ENCODE measurements around the gene SRCIN1.
"Not testable (repeated sequence)": the region's sequence is repeated elsewhere in the genome, so short reads cannot be mapped to it uniquely, and the experiment has no call there.

SRCIN1 gene, protein sequence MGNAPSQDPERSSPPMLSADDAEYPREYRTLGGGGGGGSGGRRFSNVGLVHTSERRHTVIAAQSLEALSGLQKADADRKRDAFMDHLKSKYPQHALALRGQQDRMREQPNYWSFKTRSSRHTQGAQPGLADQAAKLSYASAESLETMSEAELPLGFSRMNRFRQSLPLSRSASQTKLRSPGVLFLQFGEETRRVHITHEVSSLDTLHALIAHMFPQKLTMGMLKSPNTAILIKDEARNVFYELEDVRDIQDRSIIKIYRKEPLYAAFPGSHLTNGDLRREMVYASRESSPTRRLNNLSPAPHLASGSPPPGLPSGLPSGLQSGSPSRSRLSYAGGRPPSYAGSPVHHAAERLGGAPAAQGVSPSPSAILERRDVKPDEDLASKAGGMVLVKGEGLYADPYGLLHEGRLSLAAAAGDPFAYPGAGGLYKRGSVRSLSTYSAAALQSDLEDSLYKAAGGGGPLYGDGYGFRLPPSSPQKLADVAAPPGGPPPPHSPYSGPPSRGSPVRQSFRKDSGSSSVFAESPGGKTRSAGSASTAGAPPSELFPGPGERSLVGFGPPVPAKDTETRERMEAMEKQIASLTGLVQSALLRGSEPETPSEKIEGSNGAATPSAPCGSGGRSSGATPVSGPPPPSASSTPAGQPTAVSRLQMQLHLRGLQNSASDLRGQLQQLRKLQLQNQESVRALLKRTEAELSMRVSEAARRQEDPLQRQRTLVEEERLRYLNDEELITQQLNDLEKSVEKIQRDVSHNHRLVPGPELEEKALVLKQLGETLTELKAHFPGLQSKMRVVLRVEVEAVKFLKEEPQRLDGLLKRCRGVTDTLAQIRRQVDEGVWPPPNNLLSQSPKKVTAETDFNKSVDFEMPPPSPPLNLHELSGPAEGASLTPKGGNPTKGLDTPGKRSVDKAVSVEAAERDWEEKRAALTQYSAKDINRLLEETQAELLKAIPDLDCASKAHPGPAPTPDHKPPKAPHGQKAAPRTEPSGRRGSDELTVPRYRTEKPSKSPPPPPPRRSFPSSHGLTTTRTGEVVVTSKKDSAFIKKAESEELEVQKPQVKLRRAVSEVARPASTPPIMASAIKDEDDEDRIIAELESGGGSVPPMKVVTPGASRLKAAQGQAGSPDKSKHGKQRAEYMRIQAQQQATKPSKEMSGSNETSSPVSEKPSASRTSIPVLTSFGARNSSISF

DNA sequence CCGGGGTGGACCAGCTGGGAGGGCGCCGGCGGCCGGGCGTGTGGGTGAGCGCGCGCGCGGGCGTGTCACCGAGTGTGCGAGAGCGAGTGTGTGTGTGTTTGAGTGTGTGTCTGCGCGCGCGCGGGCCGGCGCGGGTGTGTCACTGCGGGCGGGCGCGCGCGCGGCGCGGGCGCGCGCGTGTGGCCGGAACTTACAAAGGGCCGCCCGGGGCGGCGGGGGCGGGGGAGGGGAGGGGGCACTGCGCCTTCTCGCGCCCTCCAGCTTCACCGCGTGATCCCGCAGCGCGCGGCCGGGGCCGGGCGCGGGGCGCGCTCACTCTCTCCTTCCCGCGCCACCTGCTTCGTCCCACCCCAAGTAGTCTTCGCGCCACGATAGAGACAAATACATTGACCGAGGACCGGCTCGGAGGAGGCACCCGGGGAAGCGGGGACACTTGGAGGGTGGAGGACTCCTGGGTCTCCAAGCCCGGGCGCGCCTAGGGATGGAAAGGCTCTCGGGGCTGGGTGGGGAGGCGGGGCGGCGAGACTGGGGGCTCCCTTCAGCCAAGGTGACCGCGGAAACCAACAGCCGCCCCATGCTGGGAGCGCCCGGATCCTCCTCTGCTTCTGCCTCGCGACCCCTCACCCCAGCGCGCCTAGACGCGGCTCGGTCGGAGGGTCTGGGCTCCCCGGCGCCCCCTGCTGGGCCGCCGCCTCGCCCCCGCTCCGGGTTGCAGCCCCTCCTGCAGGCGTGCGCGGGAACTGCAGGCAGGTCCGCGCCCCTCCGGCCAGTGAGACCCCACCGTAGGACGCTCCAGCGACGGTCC lies at the start of gene SRCIN1:
Gene SRCIN1, minus strand, starts transcription at position 112 of the 805 bp plus-strand sequence. CDS start 247 bp downstream, outside the sequence.
- FAIRE-seq: no peak
- DNase-seq (ENCODE audit: low spot score): no peak

- DNase-seq (ENCODE audit: low spot score): no peak
- FAIRE-seq: no peak
Measured at GRCh38 chr17:38654411-38655398, 49.0 kb upstream of the SRCIN1 start.

- no peak for DNase-seq (ENCODE audit: low spot score)
- no peak for FAIRE-seq
Measured at GRCh38 chr17:38653679-38654078, 47.9 kb upstream of the SRCIN1 start.

DNA sequence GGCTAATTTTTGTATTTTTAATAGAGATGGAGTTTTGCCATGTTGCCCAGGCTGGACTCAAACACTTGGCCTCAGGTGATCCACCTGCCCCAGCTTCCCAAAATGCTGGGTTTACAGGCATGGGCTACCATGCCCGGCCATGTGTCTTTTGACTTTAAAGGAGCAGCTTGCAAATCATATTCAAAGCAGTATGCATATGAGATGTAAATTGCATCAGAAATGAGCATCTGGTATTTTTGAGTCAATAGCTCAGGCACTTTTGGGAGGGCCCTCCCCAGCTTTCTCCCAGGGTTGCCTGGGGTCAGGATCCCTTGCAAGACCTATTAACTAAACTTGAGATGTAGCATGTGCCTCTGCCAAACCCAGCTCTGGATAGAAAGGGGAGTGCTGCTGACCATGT lies 47.5 kb upstream of the SRCIN1 start:
- DNase-seq (ENCODE audit: low spot score) (no peak), FAIRE-seq (no peak)

DNA sequence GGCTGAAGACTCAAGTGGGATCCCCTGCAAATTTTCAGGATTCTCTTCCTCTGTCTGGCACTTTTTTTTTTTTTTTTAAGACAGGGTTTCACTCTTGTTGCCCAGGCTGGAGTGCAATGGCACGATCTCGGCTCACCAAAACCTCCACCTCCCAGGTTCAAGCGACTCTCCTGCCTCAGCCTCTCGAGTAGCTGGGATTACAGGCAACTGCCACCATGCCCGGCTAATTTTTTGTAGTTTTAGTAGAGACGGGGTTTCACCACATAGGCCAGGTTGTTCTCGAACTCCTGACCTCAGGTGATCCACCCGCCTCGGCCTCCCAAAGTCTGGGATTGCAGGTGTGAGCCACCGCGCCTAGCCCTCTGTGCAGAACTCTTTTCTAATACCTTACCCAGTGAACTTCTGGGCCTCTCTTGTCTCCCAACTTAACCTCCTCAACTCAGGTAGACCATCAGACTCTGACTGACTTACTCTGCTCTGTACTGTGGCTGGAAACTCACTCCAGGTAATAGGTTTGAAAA lies 45.0 kb upstream of the SRCIN1 start:
- not testable (repeated sequence) for FAIRE-seq; DNase-seq (ENCODE audit: low spot score)

- DNase-seq (ENCODE audit: low spot score) (no peak), FAIRE-seq (no peak)
Measured at GRCh38 chr17:38637951-38638350, 32.2 kb upstream of the SRCIN1 start.

GRCh38 chr17:38636054-38636453 lies 30.3 kb upstream of the SRCIN1 start:
- FAIRE-seq: no peak
- DNase-seq (ENCODE audit: low spot score): no peak

DNA sequence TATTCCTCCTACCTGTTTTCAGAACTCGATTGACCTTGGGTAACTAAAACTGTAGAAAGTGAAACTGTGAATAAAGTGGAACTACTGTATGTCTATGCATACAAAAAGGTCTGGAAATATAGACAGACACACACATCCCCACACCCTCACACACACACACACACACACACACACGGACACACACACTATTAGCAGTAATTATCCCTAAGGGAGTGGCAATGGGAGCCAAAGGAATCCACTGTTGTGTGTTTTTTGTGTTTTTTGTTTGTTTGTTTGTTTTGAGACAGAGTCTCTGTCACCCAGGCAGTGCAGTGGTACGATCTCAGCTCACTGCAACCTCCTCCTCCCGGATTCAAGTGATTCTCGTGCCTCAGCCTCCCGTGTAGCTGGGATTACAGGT lies 26.6 kb upstream of the SRCIN1 start:
- DNase-seq (ENCODE audit: low spot score): no peak
- FAIRE-seq: no peak

DNA sequence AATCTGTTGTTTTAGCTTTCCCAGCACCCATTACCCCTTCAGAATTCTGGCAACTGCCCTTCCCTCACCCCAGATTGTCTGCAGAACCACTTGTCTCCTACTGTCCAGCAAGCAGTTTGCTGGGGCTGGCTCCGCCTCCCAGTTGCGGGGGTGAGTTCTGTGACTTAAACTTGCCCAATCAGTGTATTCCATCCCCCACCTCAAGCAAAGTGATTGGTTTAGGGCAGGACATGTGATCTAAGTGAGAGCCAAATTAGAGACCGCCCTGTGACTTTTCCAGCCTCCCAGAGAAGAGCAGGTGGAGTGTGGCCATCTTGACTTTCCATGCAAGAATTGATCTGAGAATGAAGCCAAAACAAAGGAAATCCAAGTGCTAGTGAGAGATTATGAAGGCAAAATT lies 22.7 kb upstream of the SRCIN1 start:
- DNase-seq (ENCODE audit: low spot score) (no peak), FAIRE-seq (no peak)

- DNase-seq (ENCODE audit: low spot score) (no peak), FAIRE-seq (no peak)
Measured at GRCh38 chr17:38627957-38628356, 22.2 kb upstream of the SRCIN1 start.

- not testable (repeated sequence) for FAIRE-seq; DNase-seq (ENCODE audit: low spot score)
Measured at GRCh38 chr17:38626606-38627226, 21.0 kb upstream of the SRCIN1 start.

DNA sequence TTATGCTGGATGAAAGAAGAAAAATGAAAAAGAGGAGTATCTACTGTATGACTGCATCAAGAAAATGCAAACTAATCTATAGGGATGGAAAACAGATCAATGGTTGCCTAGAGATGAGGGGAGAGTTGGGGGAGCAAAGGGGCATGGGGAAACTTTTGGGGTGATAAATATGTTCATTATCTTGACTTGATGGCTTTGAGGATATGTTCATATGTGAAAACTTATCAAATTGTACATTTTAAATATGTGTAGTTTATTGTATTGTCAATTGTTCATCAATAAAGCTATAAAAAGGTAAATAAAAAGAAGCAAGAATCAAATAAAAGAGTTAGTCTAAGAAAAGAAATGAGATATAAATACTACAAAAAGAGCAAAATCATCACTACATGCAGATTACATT lies 19.7 kb upstream of the SRCIN1 start:
- FAIRE-seq (no peak), DNase-seq (ENCODE audit: low spot score) (no peak)

DNA sequence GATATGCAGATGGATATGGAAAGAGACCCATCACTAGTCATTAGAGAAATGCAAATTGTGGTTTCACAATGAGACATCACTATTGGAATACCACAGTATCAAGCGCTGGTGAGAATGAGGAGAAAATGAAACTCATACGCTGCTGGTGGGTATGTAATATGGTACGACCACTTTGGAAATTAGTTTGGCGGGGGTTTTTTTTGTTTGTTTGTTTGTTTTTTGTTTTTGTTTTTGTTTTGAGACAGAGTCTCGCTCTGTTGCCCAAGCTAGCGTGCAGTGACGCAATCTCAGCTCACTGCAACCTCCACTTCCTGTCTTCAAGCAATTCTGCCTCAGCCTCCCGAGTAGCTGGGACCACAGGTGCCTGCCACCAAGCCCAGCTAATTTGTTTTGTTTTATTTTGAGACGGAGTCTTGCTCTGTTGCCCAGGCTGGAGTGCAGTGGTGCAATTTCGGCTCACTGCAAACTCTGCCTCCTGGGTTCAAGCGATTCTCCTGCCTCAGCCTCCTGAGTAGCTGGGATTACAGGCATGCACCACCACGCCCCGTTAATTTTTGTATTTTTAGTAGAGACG lies 19.1 kb upstream of the SRCIN1 start:
- FAIRE-seq; DNase-seq (ENCODE audit: low spot score): not testable (repeated sequence)

DNA sequence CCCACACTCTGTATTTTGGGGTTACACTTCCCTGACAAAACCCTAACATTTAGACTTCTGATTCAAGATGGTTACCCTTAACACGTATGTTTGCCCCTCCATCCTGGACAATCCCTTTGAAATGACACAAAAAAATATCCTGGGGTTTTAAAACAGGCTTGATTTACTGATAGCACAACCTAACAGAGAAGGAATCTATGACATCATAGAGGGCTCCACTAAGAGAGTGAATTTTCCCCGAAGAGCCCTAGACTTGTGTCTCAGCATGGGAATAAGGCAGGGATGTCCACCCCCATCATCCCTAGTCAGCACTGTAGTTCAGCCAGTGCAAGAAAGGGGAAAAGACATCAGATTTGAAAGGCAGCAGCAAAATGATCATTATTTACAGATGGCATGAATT lies 15.8 kb upstream of the SRCIN1 start:
- no peak for DNase-seq (ENCODE audit: low spot score)
- FAIRE-seq: no peak

DNA sequence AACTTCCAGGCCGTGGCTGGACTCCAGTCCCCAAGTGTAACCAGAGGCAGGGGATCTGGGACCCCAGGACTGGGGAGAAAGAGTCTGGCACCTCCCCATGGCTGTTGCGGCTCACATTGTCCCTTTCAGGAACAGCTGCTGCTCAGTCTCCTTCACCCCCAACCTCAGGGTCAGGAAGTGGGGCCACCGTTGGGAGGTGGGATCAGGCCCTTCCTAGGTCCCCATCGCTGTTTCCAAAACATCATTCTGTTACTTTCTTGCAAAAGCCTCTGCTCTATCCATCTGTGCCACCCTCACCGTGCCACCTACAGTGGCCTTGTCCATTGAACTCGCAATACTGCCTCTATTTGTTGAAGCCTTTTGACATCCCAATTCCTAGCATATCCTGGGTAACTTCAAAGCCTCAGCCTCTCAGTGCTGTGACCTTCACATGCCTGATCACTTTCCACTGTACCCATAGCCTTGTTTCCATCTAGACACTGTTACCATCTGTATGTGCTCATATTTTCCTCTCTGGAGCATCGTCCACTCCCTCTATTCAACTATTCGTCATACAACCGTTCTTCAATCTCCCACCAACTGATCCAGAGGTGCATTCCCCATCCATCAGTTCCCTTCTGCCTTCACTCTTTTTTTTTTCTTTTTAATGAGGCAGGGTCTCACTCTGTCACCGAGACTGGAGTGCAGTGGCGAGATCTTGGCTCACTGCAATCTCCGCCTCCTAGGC lies 15.0 kb upstream of the SRCIN1 start:
- FAIRE-seq: no peak
- DNase-seq (ENCODE audit: low spot score): no peak

GRCh38 chr17:38619937-38620550 lies 14.3 kb upstream of the SRCIN1 start:
- no peak for FAIRE-seq
- DNase-seq (ENCODE audit: low spot score): no peak

DNA sequence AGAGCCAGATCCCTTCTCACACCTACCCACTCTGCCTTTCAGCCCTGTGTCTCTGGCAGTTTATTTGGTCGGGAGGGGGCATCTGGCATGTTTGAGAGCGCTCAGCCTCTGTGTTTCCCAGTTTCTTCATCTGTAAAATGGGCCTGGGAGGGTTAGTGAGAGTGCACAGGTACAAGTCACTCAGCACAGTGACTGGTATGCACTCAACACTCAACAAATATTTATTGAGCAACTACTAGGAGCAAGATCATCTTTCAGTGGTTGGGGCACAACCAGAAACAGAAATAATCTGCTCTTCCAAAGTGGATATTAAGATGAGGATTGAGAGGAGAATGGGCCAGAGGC lies 13.7 kb upstream of the SRCIN1 start:
- no peak for DNase-seq (ENCODE audit: low spot score)
- no peak for FAIRE-seq

Measured in RCC 7860 (cell line).